ENCODE measurements around the gene CPS1.

CPS1 gene

DNA sequence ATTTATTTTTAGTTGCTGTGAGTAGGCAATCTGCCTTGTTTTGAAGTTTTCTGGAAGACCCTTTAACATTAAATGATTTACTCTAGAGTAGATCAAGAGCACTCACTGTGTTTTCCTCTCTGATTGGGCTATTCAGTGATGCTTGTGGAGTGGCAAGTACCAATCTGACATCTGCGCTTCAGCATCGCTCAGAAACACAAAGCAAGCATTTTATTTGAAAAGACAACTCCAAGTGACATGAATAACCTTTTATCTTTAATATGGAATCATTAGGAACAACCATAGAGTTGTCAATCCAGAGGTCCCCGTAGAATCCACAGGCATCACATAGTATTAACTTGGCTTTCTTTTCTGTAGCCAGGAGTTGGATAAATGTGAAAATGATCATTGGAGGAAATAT, 114.7 kb downstream of the CPS1 start:
- no peak overlapping the region for H3K4me3 Mint-ChIP-seq
- no peaks in the 10 kb centered on the region for H3K4me1 Mint-ChIP-seq
- H3K9me3 Mint-ChIP-seq = no peaks in the 10 kb centered on the region
- no peak overlapping the region for H3K27ac Mint-ChIP-seq
- no peaks in the 10 kb centered on the region for H3K27me3 Mint-ChIP-seq
- H3K36me3 Mint-ChIP-seq = no peaks in the 10 kb centered on the region

DNA sequence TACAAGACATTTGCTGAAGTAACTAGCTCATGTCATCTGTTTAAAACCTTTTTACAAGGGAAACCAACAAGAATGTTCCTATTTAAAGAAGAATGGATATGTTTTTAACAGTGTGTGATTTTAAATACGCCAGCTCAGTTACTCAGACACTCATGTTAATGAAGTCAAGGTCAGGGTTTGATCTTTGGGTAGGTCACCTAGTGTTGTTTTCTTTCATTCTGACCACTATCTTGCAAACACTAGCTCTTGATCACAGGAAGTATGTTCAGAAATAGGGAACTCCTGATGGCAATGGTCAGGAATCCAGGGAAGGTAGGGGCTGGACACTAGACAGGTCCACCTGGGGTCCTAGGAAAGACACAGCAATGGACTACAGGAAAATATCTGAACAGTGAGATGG, 116.7 kb downstream of the CPS1 start:
- Mint-ChIP-seq H3K27me3 (no peaks in the 10 kb centered on the region), H3K9me3 (no peaks in the 10 kb centered on the region), H3K4me1 (no peaks in the 10 kb centered on the region), H3K4me3 (no peak overlapping the region), H3K27ac (no peak overlapping the region), H3K36me3 (no peaks in the 10 kb centered on the region)

DNA sequence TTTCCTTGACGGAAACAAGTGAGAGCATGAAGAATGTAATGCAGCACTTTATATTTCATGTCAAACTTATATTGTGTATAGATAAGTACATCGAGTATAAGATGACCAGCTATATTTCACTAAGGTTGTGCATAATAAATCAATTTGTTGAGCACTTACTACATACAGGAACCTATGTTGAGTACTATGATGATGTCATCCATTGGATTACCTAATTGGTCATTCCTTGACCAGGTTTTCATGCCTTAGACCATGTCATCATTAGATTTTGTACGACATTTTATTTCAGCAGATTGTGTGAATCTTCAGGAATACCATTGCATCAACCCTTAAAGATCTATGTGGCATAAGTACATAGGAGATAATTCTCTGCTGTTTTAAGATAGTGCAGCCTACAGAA, 119.7 kb downstream of the CPS1 start:
- no peaks in the 10 kb centered on the region for H3K4me1 Mint-ChIP-seq
- H3K36me3 Mint-ChIP-seq = no peaks in the 10 kb centered on the region
- H3K27me3 Mint-ChIP-seq = no peaks in the 10 kb centered on the region
- no peak overlapping the region for H3K27ac Mint-ChIP-seq
- H3K4me3 Mint-ChIP-seq = no peak overlapping the region
- H3K9me3 Mint-ChIP-seq = no peaks in the 10 kb centered on the region

DNA sequence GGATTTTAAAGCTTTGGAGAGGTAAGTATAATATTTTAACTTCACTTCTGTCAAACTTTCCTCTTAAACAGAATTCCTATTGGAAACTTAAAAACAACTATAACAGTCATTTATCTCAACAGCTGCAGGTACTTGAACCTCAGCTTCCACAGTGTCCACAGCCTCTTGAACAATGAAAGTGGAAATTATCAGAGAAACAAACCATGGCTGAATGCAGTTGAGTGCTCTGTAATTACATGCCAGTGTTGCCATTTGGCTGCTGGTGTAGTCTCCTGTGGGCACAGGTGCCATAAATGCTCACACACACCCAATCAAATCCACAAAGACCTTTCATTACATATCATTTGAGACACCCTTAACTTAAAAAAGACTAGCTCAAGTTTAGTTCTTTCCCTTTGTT, 125.1 kb downstream of the CPS1 start:
- no peak overlapping the region for H3K4me3 Mint-ChIP-seq
- H3K9me3 Mint-ChIP-seq = no peaks in the 10 kb centered on the region
- H3K27me3 Mint-ChIP-seq = no peaks in the 10 kb centered on the region
- H3K36me3 Mint-ChIP-seq = no peaks in the 10 kb centered on the region
- H3K4me1 Mint-ChIP-seq = no peaks in the 10 kb centered on the region
- no peak overlapping the region for H3K27ac Mint-ChIP-seq

DNA sequence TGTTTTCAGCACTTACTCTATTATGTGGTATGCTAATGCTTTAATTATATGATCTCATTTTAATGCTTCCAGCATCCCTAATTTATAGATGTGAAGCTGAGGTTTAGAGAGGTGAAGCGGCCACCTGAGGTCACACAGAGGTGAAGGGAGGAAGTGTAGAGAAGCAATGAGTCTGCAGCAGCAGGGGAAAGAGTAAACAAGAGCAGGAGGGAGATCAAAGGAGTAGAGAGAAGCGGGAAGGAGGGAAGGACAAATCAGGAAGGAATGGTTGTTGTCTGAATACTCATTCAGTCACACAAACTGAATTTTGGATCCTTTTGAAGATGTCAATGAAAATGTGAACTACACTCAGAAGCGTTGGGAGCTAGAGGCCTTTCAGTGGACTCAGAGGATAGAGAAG, 130.0 kb downstream of the CPS1 start:
- Mint-ChIP-seq H3K4me1 (no peaks in the 10 kb centered on the region), H3K27me3 (no peaks in the 10 kb centered on the region), H3K36me3 (no peaks in the 10 kb centered on the region), H3K4me3 (no peak overlapping the region), H3K27ac (no peak overlapping the region), H3K9me3 (no peaks in the 10 kb centered on the region)

DNA sequence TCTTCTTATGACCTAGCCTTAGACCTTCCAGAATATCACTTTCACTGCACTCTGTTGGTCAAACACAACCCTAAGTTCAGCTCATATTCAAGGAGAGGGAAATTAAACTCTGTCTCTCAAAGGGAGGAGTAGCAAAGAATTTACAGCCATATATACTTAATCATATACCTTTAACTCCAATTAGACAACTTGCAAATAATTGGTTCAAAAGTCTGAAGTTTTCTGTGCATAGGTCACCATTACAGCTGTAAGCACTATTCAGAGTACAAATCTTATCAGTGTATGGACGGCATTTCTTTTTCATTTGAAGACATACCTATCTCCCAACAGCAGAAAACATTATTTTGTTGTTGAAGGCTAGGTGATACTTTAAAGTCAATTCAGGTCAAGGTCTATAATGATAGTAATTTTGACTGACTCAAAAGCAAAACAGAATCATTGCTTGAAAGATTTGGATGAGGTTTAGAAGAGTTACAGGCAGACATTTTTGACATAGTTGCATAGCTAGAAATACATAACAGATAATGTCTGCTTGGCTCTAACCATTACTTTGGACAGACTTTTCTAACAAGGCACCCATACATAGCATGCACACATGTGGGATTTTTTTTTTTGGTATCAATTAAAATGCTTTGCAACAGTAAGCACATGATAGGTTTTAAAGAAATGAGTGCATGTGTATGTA, 131.5 kb downstream of the CPS1 start:
- H3K27me3 Mint-ChIP-seq = peaks cover 2% of the 10 kb centered on the region
- no peaks in the 10 kb centered on the region for H3K4me1 Mint-ChIP-seq
- no peak overlapping the region for H3K27ac Mint-ChIP-seq
- no peaks in the 10 kb centered on the region for H3K9me3 Mint-ChIP-seq
- no peaks in the 10 kb centered on the region for H3K36me3 Mint-ChIP-seq
- no peak overlapping the region for H3K4me3 Mint-ChIP-seq

DNA sequence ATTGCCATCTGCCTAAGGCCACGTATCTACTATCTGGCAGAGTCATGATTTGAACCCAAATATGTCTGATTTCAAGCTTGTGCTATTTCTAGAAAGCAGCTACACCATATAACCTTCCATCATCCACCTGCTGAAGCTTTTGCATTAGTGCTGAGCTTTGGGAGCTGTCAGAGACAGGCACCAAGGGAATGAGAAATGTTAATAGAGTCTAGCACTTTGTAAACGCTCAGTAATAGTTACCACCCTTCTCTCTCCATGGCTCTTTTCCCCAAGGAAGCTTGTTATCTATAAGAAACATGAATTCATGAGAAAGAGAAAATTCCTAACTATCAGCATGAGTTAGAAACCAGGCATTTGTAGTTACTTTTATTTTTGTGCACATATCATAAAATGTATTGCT, 151.5 kb downstream of the CPS1 start:
- no peaks in the 10 kb centered on the region for H3K27me3 Mint-ChIP-seq
- no peaks in the 10 kb centered on the region for H3K4me1 Mint-ChIP-seq
- H3K9me3 Mint-ChIP-seq = peaks cover 2% of the 10 kb centered on the region
- H3K4me3 Mint-ChIP-seq = no peak overlapping the region
- no peak overlapping the region for H3K27ac Mint-ChIP-seq
- H3K36me3 Mint-ChIP-seq = no peaks in the 10 kb centered on the region

DNA sequence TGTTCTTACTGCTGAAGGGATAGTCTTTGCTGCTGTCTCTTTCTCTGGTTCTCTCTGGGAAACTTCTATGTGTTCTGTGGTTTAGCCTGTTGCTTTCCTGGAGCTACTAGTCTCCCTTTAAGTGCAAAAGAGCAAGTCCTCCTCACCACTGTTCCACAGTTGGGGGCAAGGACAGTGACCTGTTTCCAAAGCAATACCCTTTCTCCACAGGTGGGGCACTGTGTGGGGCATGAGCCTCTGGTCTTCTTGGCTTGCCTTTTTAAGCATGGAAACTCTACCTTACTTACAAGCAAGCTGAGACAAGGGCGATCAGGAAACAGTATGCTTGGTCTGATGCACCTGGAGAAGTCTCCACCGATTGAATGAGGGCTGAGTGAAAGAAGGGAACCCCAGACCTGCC, 156.7 kb downstream of the CPS1 start:
- Mint-ChIP-seq H3K36me3 (no peaks in the 10 kb centered on the region), H3K27me3 (peaks cover 2% of the 10 kb centered on the region), H3K9me3 (peaks cover 5% of the 10 kb centered on the region), H3K4me3 (no peak overlapping the region), H3K4me1 (no peaks in the 10 kb centered on the region), H3K27ac (no peak overlapping the region)

DNA sequence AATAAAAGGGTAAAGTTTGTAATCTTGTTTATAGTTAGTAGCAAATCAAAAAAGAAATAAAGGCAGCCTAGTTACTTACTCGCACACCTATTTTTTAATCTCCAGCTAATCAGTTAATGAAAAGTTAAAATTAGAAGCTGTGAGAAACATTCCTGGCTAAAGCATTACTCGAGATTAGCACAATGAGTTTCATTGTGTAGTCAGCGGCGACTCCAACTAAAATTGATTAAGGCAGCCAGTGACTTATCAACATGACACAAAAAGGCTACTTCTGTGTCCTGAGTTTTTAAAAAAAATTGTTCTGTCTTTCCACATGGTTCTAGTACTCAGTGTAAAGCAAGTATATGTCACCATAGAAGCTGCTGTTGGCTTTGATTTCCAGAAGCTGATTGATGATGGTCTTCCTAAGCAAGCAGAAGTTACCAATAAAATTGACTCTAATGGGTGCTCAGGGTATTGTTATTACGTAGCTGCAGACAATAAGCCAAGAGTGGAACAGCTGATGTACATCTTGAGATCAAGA, 159.2 kb downstream of the CPS1 start:
- peaks cover 5% of the 10 kb centered on the region for H3K9me3 Mint-ChIP-seq
- H3K4me3 Mint-ChIP-seq = no peak overlapping the region

DNA sequence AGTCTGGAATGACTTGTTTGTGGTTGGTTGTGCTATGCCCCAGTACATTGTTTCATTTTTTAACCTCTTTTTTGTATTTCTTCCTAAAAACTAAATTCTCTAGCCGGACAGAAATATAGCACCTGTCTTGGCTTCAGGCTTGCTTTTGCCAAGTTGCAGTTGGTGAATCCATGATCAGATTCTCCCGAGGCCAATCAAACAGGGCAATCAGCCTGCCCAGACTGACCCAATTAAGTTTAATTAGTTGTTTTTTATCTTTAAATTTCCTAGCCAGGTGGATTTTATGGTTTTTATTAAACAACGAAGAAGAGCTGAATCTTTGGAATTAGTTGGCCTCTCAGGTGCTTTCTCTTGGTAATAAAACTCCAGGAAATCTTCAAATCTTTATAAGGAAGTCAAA, 162.1 kb downstream of the CPS1 start:
- no peak overlapping the region for H3K4me3 Mint-ChIP-seq
- H3K27ac Mint-ChIP-seq = no peak overlapping the region
- peaks cover 3% of the 10 kb centered on the region for H3K27me3 Mint-ChIP-seq
- H3K9me3 Mint-ChIP-seq = no peaks in the 10 kb centered on the region
- no peaks in the 10 kb centered on the region for H3K4me1 Mint-ChIP-seq
- no peaks in the 10 kb centered on the region for H3K36me3 Mint-ChIP-seq

More for the DNA sequence above, 159.2 kb downstream of the CPS1 start:
- H3K36me3 Mint-ChIP-seq = no peaks in the 10 kb centered on the region
- H3K4me1 Mint-ChIP-seq = no peaks in the 10 kb centered on the region
- no peak overlapping the region for H3K27ac Mint-ChIP-seq
- peaks cover 2% of the 10 kb centered on the region for H3K27me3 Mint-ChIP-seq

DNA sequence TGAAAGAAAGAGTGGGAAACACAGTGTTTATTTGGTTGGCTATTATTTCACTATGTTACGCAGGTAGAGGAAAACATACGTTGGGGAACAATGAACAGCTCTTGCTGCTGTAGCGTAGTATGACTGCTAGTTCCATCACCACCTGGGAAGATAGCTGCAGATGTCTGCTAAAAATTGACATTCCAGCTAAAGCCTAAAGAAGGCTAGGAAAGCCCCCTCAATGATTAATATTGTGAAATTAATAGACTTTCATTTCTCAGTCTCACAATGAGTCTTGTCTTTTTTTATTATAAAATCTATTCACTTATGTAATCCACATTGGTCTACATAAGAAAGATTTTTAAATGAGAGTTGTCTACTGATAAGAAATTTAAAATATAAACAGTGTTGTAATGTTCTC, 165.7 kb downstream of the CPS1 start:
- Mint-ChIP-seq H3K27ac (no peak overlapping the region), H3K4me1 (no peaks in the 10 kb centered on the region), H3K36me3 (no peaks in the 10 kb centered on the region)

DNA sequence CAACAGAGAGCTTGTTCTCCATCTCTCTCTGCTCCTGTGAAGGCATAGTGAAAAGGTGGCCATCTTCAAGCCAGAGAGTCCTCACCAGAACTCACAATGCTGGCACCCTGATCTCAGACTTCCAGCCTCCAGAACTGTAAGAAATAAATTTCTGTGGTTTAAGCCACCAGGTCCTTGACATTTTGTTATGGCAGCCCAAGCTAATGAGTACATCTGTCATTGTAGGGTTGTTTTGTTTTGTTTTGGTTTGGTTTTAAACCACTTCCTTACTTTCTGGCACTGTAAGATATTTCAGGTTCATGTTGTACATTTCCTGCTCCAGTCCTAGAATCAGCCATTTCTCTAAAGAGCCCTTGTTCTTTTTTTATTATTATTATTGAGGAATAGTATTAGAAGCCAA, 171.2 kb downstream of the CPS1 start:
- no peaks in the 10 kb centered on the region for H3K4me1 Mint-ChIP-seq
- H3K9me3 Mint-ChIP-seq = no peaks in the 10 kb centered on the region
- no peak overlapping the region for H3K4me3 Mint-ChIP-seq
- no peaks in the 10 kb centered on the region for H3K27me3 Mint-ChIP-seq
- no peaks in the 10 kb centered on the region for H3K36me3 Mint-ChIP-seq
- no peak overlapping the region for H3K27ac Mint-ChIP-seq

More for the DNA sequence above, 165.7 kb downstream of the CPS1 start:
- no peaks in the 10 kb centered on the region for H3K9me3 Mint-ChIP-seq
- H3K27me3 Mint-ChIP-seq = peaks cover 1% of the 10 kb centered on the region
- H3K4me3 Mint-ChIP-seq = no peak overlapping the region

Data from activated naive CD4-positive, alpha-beta T cell treated with anti-CD3 and anti-CD28 coated beads, Interleukin-2, amount 50 U/mL, for 24 hours (primary cell).